ENCODE results near the gene PCDHGC3.
A peak's percentile ranks its signal among the peaks of the same experiment; 100 is the strongest.

Gene PCDHGC3

GRCh38 chr5:141508798-141509611 is 33.2 kb downstream of the PCDHGC3 start:
- TF ChIP-seq, protein P1, sequence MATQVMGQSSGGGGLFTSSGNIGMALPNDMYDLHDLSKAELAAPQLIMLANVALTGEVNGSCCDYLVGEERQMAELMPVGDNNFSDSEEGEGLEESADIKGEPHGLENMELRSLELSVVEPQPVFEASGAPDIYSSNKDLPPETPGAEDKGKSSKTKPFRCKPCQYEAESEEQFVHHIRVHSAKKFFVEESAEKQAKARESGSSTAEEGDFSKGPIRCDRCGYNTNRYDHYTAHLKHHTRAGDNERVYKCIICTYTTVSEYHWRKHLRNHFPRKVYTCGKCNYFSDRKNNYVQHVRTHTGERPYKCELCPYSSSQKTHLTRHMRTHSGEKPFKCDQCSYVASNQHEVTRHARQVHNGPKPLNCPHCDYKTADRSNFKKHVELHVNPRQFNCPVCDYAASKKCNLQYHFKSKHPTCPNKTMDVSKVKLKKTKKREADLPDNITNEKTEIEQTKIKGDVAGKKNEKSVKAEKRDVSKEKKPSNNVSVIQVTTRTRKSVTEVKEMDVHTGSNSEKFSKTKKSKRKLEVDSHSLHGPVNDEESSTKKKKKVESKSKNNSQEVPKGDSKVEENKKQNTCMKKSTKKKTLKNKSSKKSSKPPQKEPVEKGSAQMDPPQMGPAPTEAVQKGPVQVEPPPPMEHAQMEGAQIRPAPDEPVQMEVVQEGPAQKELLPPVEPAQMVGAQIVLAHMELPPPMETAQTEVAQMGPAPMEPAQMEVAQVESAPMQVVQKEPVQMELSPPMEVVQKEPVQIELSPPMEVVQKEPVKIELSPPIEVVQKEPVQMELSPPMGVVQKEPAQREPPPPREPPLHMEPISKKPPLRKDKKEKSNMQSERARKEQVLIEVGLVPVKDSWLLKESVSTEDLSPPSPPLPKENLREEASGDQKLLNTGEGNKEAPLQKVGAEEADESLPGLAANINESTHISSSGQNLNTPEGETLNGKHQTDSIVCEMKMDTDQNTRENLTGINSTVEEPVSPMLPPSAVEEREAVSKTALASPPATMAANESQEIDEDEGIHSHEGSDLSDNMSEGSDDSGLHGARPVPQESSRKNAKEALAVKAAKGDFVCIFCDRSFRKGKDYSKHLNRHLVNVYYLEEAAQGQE (IDR thresholded peaks at IDR 0.05; ENCODE audit: low read depth) = no peak
- TF ChIP-seq FOXM1 (IDR thresholded peaks at IDR 0.05; ENCODE audit: borderline replicate concordance, low read depth) (no peak), TCF12 (IDR thresholded peaks at IDR 0.05; ENCODE audit: low read depth) (no peak), RAD21 (IDR thresholded peaks at IDR 0.05; ENCODE audit: low read depth) (no peak), ZBTB7A (IDR thresholded peaks at IDR 0.05; ENCODE audit: low read depth) (no peak), YY1 (IDR thresholded peaks at IDR 0.05; ENCODE audit: low read depth) (no peak)
- TF ChIP-seq, protein P2, sequence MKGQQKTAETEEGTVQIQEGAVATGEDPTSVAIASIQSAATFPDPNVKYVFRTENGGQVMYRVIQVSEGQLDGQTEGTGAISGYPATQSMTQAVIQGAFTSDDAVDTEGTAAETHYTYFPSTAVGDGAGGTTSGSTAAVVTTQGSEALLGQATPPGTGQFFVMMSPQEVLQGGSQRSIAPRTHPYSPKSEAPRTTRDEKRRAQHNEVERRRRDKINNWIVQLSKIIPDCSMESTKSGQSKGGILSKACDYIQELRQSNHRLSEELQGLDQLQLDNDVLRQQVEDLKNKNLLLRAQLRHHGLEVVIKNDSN (IDR thresholded peaks at IDR 0.05) = no peak

DNA sequence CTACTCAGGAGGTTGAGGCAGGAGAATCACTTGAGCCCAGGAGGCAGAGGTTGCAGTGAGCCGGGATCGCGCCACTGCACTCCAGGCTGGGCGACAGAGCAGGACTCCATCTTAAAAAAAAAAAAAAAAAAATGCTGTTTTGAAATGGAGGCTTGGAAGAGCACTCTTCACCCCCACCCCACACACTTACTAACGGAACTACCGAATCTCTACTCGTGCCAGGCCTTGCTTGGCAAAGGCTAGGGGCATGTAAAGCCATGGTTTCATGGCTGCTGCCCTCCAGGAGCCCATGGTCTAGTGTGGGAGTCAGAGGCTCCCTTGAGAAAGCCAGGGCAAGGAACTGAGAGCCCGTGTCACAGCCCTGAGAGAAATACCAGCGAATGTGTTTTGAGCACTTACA is 34.4 kb downstream of the PCDHGC3 start:
- no peak for TF ChIP-seq CREB1 (IDR thresholded peaks at IDR 0.05; ENCODE audit: low read depth)
- no peak for TF ChIP-seq MAX (IDR thresholded peaks at IDR 0.05)
- no peak for TF ChIP-seq TEAD4 (IDR thresholded peaks at IDR 0.05)
- no peak for TF ChIP-seq TAF1 (IDR thresholded peaks at IDR 0.05; ENCODE audit: low read depth)
- no peak for TF ChIP-seq CEBPB (IDR thresholded peaks at IDR 0.05)
- TF ChIP-seq, protein P2 (IDR thresholded peaks at IDR 0.05) = no peak
- TF ChIP-seq ZBTB7A (IDR thresholded peaks at IDR 0.05; ENCODE audit: low read depth) = no peak
- TF ChIP-seq FOXM1 (IDR thresholded peaks at IDR 0.05; ENCODE audit: borderline replicate concordance, low read depth) = no peak
- TF ChIP-seq, protein P1 (IDR thresholded peaks at IDR 0.05; ENCODE audit: low read depth) = no peak
- TF ChIP-seq YY1 (IDR thresholded peaks at IDR 0.05; ENCODE audit: low read depth) = no peak
- TF ChIP-seq NFIC (IDR thresholded peaks at IDR 0.05) = no peak
- TF ChIP-seq RAD21 (IDR thresholded peaks at IDR 0.05; ENCODE audit: low read depth) = no peak
- TF ChIP-seq EP300 (IDR thresholded peaks at IDR 0.05; ENCODE audit: borderline replicate concordance) = no peak

- TF ChIP-seq CREB1 (IDR thresholded peaks at IDR 0.05; ENCODE audit: low read depth) = no peak
- TF ChIP-seq CEBPB (IDR thresholded peaks at IDR 0.05) = no peak
- TF ChIP-seq YY1 (IDR thresholded peaks at IDR 0.05; ENCODE audit: low read depth) = no peak
- TF ChIP-seq EP300 (IDR thresholded peaks at IDR 0.05; ENCODE audit: borderline replicate concordance) = no peak
Measured at GRCh38 chr5:141510850-141511601, 35.3 kb downstream of the PCDHGC3 start.

DNA sequence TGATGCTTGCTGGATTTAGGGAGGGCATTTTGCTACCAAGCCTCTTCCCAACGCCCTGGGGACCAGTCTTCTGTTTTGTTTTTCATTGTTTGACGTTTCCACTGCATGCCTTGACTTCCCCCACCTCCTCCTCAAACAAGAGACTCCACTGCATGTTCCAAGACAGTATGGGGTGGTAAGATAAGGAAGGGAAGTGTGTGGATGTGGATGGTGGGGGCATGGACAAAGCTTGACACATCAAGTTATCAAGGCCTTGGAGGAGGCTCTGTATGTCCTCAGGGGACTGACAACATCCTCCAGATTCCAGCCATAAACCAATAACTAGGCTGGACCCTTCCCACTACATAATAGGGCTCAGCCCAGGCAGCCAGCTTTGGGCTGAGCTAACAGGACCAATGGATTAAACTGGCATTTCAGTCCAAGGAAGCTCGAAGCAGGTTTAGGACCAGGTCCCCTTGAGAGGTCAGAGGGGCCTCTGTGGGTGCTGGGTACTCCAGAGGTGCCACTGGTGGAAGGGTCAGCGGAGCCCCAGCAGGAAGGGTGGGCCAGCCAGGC is 36.1 kb downstream of the PCDHGC3 start:
- TF ChIP-seq FOXM1 (IDR thresholded peaks at IDR 0.05; ENCODE audit: borderline replicate concordance, low read depth) = no peak
- TF ChIP-seq, protein P2 (IDR thresholded peaks at IDR 0.05) = no peak
- TF ChIP-seq CEBPB (IDR thresholded peaks at IDR 0.05) = no peak
- TF ChIP-seq EP300 (IDR thresholded peaks at IDR 0.05; ENCODE audit: borderline replicate concordance) = no peak
- no peak for TF ChIP-seq TAF1 (IDR thresholded peaks at IDR 0.05; ENCODE audit: low read depth)
- no peak for TF ChIP-seq ZBTB7A (IDR thresholded peaks at IDR 0.05; ENCODE audit: low read depth)
- TF ChIP-seq CREB1 (IDR thresholded peaks at IDR 0.05; ENCODE audit: low read depth) = no peak

- TF ChIP-seq CEBPB (IDR thresholded peaks at IDR 0.05) (no peak), NFIC (IDR thresholded peaks at IDR 0.05) (no peak), FOXM1 (IDR thresholded peaks at IDR 0.05; ENCODE audit: borderline replicate concordance, low read depth) (no peak), EGR1 (IDR thresholded peaks at IDR 0.05) (no peak), TAF1 (IDR thresholded peaks at IDR 0.05; ENCODE audit: low read depth) (no peak), YY1 (IDR thresholded peaks at IDR 0.05; ENCODE audit: low read depth) (no peak), EP300 (IDR thresholded peaks at IDR 0.05; ENCODE audit: borderline replicate concordance) (0 out of 2 replicates have a peak, but pooled peaks have one; percentile 11), MAX (IDR thresholded peaks at IDR 0.05) (no peak), TCF12 (IDR thresholded peaks at IDR 0.05; ENCODE audit: low read depth) (no peak), CREB1 (IDR thresholded peaks at IDR 0.05; ENCODE audit: low read depth) (no peak), RAD21 (IDR thresholded peaks at IDR 0.05; ENCODE audit: low read depth) (peak; percentile 65), ZBTB7A (IDR thresholded peaks at IDR 0.05; ENCODE audit: low read depth) (peak; percentile 63), TEAD4 (IDR thresholded peaks at IDR 0.05) (no peak)
- TF ChIP-seq, protein P2 (IDR thresholded peaks at IDR 0.05) = no peak
- TF ChIP-seq, protein P1 (IDR thresholded peaks at IDR 0.05; ENCODE audit: low read depth) = no peak
Measured at GRCh38 chr5:141512390-141512910, 36.7 kb downstream of the PCDHGC3 start.
